Fibroblast of lung (primary cell): ENCODE data around the gene CCDC38. TPM values are rescaled to one million over a fixed set of nuclear protein-coding genes. Genes with fewer than 3 reads are reported as not detected.
A peak's percentile ranks its signal among the peaks of the same experiment; 100 is the strongest.

Experiments
- DNase-seq, 2 donors: peaks; one replicate each; pipeline versions ENCODE4 v3.0.0 to v3.0.0-alpha.2; 2010; ENCODE audit warnings: low read depth in 2 of 2
- H2AFZ ChIP-seq: 2 replicates; pipeline ENCODE4 v1.5.1; 2012; ENCODE audit warnings: low read length, control low read depth, inconsistent platforms
- H3K27ac ChIP-seq: 2 replicates; pipeline ENCODE4 v1.5.1; 2011; ENCODE audit warnings: low read length, control low read depth; ENCODE audit not compliant: insufficient read depth
- H3K27me3 ChIP-seq: 2 replicates; pipeline ENCODE4 v1.5.1; 2011; ENCODE audit warnings: mild to moderate bottlenecking, low read length; ENCODE audit not compliant: control insufficient read depth, insufficient read depth
- H3K36me3 ChIP-seq: 2 replicates; pipeline ENCODE4 v1.5.1; 2011; ENCODE audit warnings: low read length; ENCODE audit not compliant: control insufficient read depth, insufficient read depth
- H3K4me1 ChIP-seq: 2 replicates; pipeline ENCODE4 v1.5.1; 2011; ENCODE audit warnings: low read length; ENCODE audit not compliant: control insufficient read depth, insufficient read depth; ENCODE audit errors: extremely low read depth
- H3K4me2 ChIP-seq: 2 replicates; pipeline ENCODE4 v1.5.1; 2011; ENCODE audit warnings: low read length, control low read depth; ENCODE audit not compliant: insufficient read depth; ENCODE audit errors: extremely low read depth
- H3K4me3 ChIP-seq, 4 experiments: fragments of 200-600 bp in 1 of 4; sonication (generic) in 1 of 4; replicated peaks in 1 of 4; 2 replicates each; pipeline ENCODE4 v1.5.1; 2011 to 2016; ENCODE audit warnings: low read length in 4 of 4, low read depth in 3 of 4, mild to moderate bottlenecking in 3 of 4, control low read depth in 2 of 4, inconsistent platforms in 1 of 4, mixed read lengths in 1 of 4; ENCODE audit not compliant: insufficient read depth in 1 of 4; ENCODE audit errors: control extremely low read depth in 1 of 4
- H3K79me2 ChIP-seq: 2 replicates; pipeline ENCODE4 v1.5.1; 2012; ENCODE audit warnings: mild to moderate bottlenecking, low read length, inconsistent platforms; ENCODE audit not compliant: control insufficient read depth, insufficient read depth
- H3K9ac ChIP-seq: 2 replicates; pipeline ENCODE4 v1.5.1; 2011; ENCODE audit warnings: mild to moderate bottlenecking, low read length, control low read depth; ENCODE audit not compliant: insufficient read depth
- H3K9me3 ChIP-seq: 2 replicates; pipeline ENCODE4 v1.5.1; 2012; ENCODE audit warnings: low read depth, low read length; ENCODE audit not compliant: control insufficient read depth, insufficient read depth
- H4K20me1 ChIP-seq: 2 replicates; pipeline ENCODE4 v1.5.1; 2011; ENCODE audit warnings: low read length; ENCODE audit not compliant: control insufficient read depth, insufficient read depth; ENCODE audit errors: extremely low read depth
- EZH2 ChIP-seq: IDR thresholded peaks from 2 replicates; pipeline ENCODE4 v1.5.1; 2012; ENCODE audit warnings: low read length, control low read depth, mild to moderate bottlenecking; ENCODE audit errors: missing control alignments
- polyA plus RNA-seq, 2 donors: library from polyadenylated mRNA; depleted of rRNA in 1 of 2; stranded (reverse) in 1 of 2; unstranded in 1 of 2; fragments of >200 nt; gene quantifications; 2 replicates each; pipeline ENCODE4 v1.2.1, GENCODE V29; 2011 to 2012; ENCODE audit warnings: missing spikeins in 1 of 2
- total RNA-seq: library from RNA; depleted of rRNA; stranded (reverse); fragments of >200 nt; gene quantifications from 2 replicates; pipeline ENCODE4 v1.2.1, GENCODE V29; 2014
- TF ChIP-seq, protein P1 (sequence below), 2 donors: IDR thresholded peaks in 1 of 2; conservative IDR thresholded peaks in 1 of 2; 1 replicate in 1 of 2; 2 replicates in 1 of 2; pipeline ENCODE4 v1.5.1; 2011 to 2012; ENCODE audit warnings: low read length in 2 of 2, control low read depth in 1 of 2, inconsistent platforms in 1 of 2, low read depth in 1 of 2, mild to moderate bottlenecking in 1 of 2

Gene CCDC38
- total and polyA plus RNA-seq, 2 donors (not counting 1 experiment from before 2014, with no cell fraction given), result 0.05 TPM; not detected in 1

GRCh38 chr12:95942101-95942523 lies 302 bp downstream of the CCDC38 start:
- TF ChIP-seq, protein P1, sequence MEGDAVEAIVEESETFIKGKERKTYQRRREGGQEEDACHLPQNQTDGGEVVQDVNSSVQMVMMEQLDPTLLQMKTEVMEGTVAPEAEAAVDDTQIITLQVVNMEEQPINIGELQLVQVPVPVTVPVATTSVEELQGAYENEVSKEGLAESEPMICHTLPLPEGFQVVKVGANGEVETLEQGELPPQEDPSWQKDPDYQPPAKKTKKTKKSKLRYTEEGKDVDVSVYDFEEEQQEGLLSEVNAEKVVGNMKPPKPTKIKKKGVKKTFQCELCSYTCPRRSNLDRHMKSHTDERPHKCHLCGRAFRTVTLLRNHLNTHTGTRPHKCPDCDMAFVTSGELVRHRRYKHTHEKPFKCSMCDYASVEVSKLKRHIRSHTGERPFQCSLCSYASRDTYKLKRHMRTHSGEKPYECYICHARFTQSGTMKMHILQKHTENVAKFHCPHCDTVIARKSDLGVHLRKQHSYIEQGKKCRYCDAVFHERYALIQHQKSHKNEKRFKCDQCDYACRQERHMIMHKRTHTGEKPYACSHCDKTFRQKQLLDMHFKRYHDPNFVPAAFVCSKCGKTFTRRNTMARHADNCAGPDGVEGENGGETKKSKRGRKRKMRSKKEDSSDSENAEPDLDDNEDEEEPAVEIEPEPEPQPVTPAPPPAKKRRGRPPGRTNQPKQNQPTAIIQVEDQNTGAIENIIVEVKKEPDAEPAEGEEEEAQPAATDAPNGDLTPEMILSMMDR (conservative IDR thresholded peaks at IDR 0.05 in 1 of 2, IDR thresholded peaks at IDR 0.05 in 1 of 2; ENCODE audit: low read depth in 1 of 2, low read length in 2 of 2), result no peak
- TF ChIP-seq EZH2, result no peak
- Histone ChIP-seq H3K36me3 (no peaks in the 10 kb centered on the region), H3K9me3 (no peaks in the 10 kb centered on the region), H3K4me2 (peak overlapping the region; percentile 67), H3K27me3 (peaks cover 3% of the 10 kb centered on the region), H3K4me3 (peak overlapping the region; percentile 46 to 90 (median 66)), H3K79me2 (no peaks in the 10 kb centered on the region), H3K9ac (peak overlapping the region; percentile 33), H2AFZ (peak overlapping the region; percentile 73), H3K4me1 (no peaks in the 10 kb centered on the region), H4K20me1 (no peaks in the 10 kb centered on the region), H3K27ac (no peak overlapping the region)
- DNase-seq, result peak in 1 of 2 donors; percentile 20

DNA sequence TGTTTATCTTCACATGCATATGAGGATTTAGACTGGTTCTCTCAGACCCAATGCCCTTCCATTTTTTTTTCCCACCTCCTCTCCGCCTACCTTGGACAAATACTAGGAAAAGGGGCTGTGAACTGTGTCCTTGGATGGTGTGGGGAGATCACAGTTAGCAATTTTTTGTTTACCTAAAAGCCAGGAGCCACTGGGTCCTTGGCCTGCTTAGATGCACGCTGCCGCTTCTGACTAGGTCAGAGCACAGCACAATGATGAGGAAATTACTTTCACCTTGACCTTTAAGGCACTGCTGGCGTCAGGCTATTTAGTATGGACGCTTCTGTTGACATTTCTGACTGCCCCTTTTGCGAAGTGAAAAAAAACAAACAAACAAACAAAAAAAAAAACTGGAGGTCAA lies 1.9 kb downstream of the CCDC38 start:
- Histone ChIP-seq H3K9me3 (no peaks in the 10 kb centered on the region), H3K27ac (no peak overlapping the region), H2AFZ (no peak overlapping the region), H3K79me2 (no peaks in the 10 kb centered on the region), H3K36me3 (no peaks in the 10 kb centered on the region), H3K4me2 (no peak overlapping the region), H3K27me3 (peaks cover 3% of the 10 kb centered on the region), H3K4me1 (no peaks in the 10 kb centered on the region), H4K20me1 (no peaks in the 10 kb centered on the region), H3K4me3 (no peak overlapping the region), H3K9ac (no peak overlapping the region)
- TF ChIP-seq, protein P1 (conservative IDR thresholded peaks at IDR 0.05 in 1 of 2, IDR thresholded peaks at IDR 0.05 in 1 of 2; ENCODE audit: low read depth in 1 of 2, low read length in 2 of 2), result no peak
- no peak for TF ChIP-seq EZH2
- DNase-seq, result no peak

DNA sequence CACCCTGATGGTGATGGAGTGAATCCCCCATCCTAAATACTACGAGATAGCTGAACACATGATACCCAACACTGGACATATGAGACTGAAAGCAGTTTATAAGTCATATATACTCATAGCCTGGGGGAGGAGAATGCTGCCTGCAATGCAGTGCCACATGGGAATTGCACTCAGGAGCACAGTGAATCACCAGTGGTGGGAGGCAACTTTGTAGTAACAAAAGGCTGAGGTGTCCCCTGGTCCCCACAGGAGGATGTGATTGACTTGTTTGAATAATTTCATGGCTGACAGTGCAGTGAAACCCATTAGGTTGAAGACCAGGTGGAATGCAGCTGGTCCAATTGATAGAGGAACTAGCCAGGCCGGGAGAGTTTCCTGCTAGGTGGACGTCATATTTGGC lies 20.2 kb downstream of the CCDC38 start:
- H3K9ac ChIP-seq, result no peak overlapping the region
- H4K20me1 ChIP-seq, result no peaks in the 10 kb centered on the region
- H3K9me3 ChIP-seq, result no peaks in the 10 kb centered on the region
- TF ChIP-seq EZH2, result no peak
- TF ChIP-seq, protein P1 (conservative IDR thresholded peaks at IDR 0.05 in 1 of 2, IDR thresholded peaks at IDR 0.05 in 1 of 2; ENCODE audit: low read depth in 1 of 2, low read length in 2 of 2), result no peak
- no peak overlapping the region for H2AFZ ChIP-seq
- no peak overlapping the region for H3K27ac ChIP-seq
- H3K4me3 ChIP-seq, result no peak overlapping the region
- H3K4me2 ChIP-seq, result no peak overlapping the region
- no peaks in the 10 kb centered on the region for H3K36me3 ChIP-seq
- DNase-seq, result peak in 1 of 2 donors; percentile 4
- no peaks in the 10 kb centered on the region for H3K4me1 ChIP-seq
- H3K79me2 ChIP-seq, result no peaks in the 10 kb centered on the region
- no peaks in the 10 kb centered on the region for H3K27me3 ChIP-seq
